OCI-LY3 (cell line): ENCODE results near the gene PRDM4.
A peak's percentile ranks its signal among the peaks of the same experiment; 100 is the strongest.

Experiments used
- H2AFZ ChIP-seq: fragments of 200-600, 300-600 bp; shearing (Covaris generic); 2 replicates; pipeline ENCODE4 v1.6.0; 2014; ENCODE audit warnings: antibody characterized with exemption, low read depth, low read length
- H3K27ac ChIP-seq: fragments of 200-600, 300-600 bp; sonication (generic); 2 replicates; pipeline ENCODE4 v1.5.1; 2014; ENCODE audit warnings: mild to moderate bottlenecking, low read length, moderate library complexity, mixed read lengths
- H3K27me3 ChIP-seq: fragments of 200-600, 300-600 bp; sonication (generic); 2 replicates; pipeline ENCODE4 v1.6.1; 2014; ENCODE audit warnings: low read depth, low read length, mixed read lengths
- H3K36me3 ChIP-seq: fragments of 200-600, 300-600 bp; sonication (generic); replicated peaks from 2 replicates; pipeline ENCODE3; 2014; ENCODE audit warnings: low read depth, low read length, mixed read lengths
- H3K4me1 ChIP-seq: fragments of 300-600, 200-600 bp; sonication (generic); 2 replicates; pipeline ENCODE4 v1.6.1; 2014; ENCODE audit warnings: low read length, mixed read lengths
- H3K4me2 ChIP-seq: fragments of 200-600, 300-600 bp; sonication (generic); 2 replicates; pipeline ENCODE4 v1.6.1; 2014; ENCODE audit warnings: low read length, mixed read lengths
- H3K4me3 ChIP-seq: fragments of 300-600, 200-600 bp; sonication (generic); 2 replicates; pipeline ENCODE4 v1.5.1; 2014; ENCODE audit warnings: antibody characterized with exemption, mild to moderate bottlenecking, low read length, moderate library complexity
- H3K79me2 ChIP-seq: fragments of 300-600, 200-600 bp; shearing (Covaris generic); 2 replicates; pipeline ENCODE4 v1.6.1; 2014; ENCODE audit warnings: mild to moderate bottlenecking, low read length, mixed read lengths
- H3K9ac ChIP-seq: fragments of 300-600, 200-600 bp; shearing (Covaris generic); 2 replicates; pipeline ENCODE4 v1.6.0; 2014; ENCODE audit warnings: mild to moderate bottlenecking, low read length, moderate library complexity
- H3K9me3 ChIP-seq: fragments of 200-600, 300-600 bp; shearing (Covaris generic); 2 replicates; pipeline ENCODE4 v1.6.1; 2014; ENCODE audit warnings: low read length, mixed read lengths; ENCODE audit not compliant: insufficient read depth
- H4K20me1 ChIP-seq: fragments of 200-600, 300-600 bp; sonication (generic); 2 replicates; pipeline ENCODE4 v1.6.1; 2016; ENCODE audit warnings: low read length, mixed read lengths; ENCODE audit not compliant: insufficient read depth
- CTCF ChIP-seq: fragments of 200-600, 300-600 bp; sonication (generic); IDR thresholded peaks from 2 replicates; pipeline ENCODE4 v1.5.1; 2014; ENCODE audit warnings: antibody characterized with exemption, low read length, low read depth
- EZH2phosphoT487 ChIP-seq: fragments of 200-600 bp; shearing (Covaris generic); IDR thresholded peaks from 2 replicates; pipeline ENCODE4 v1.6.1; 2018; ENCODE audit warnings: antibody characterized with exemption, mixed run types, low read depth

The PRDM4 gene

GRCh38 chr12:107783406-107784376 is 22.8 kb upstream of the PRDM4 start:
- Histone ChIP-seq H3K36me3 (no peaks in the 10 kb centered on the region), H3K79me2 (no peaks in the 10 kb centered on the region), H4K20me1 (no peaks in the 10 kb centered on the region), H3K4me1 (peaks cover 51% of the 10 kb centered on the region), H3K4me2 (peak overlapping the region; percentile 33), H3K27me3 (peaks cover 34% of the 10 kb centered on the region), H3K9me3 (no peaks in the 10 kb centered on the region), H2AFZ (no peak overlapping the region), H3K4me3 (no peak overlapping the region), H3K27ac (no peak overlapping the region), H3K9ac (no peak overlapping the region)
- TF ChIP-seq CTCF (no peak), EZH2phosphoT487 (no peak)

GRCh38 chr12:107782067-107782466 is 21.1 kb upstream of the PRDM4 start:
- no peak overlapping the region for H3K27ac ChIP-seq

GRCh38 chr12:107780298-107780697 is 19.4 kb upstream of the PRDM4 start:
- Histone ChIP-seq H3K27me3 (peaks cover 58% of the 10 kb centered on the region), H3K36me3 (no peaks in the 10 kb centered on the region), H3K4me3 (0 out of 2 replicates have a peak overlapping the region, but pooled peaks have one; percentile 17), H3K4me2 (peak overlapping the region; percentile 80), H3K27ac (no peak overlapping the region), H3K9ac (no peak overlapping the region), H3K79me2 (no peaks in the 10 kb centered on the region), H2AFZ (no peak overlapping the region), H3K4me1 (peaks cover 44% of the 10 kb centered on the region), H3K9me3 (no peaks in the 10 kb centered on the region), H4K20me1 (no peaks in the 10 kb centered on the region)
- TF ChIP-seq EZH2phosphoT487 (no peak), CTCF (no peak)

More at GRCh38 chr12:107782067-107782466, 21.1 kb upstream of the PRDM4 start:
- Histone ChIP-seq H3K4me3 (no peak overlapping the region), H3K36me3 (no peaks in the 10 kb centered on the region), H3K4me2 (no peak overlapping the region), H4K20me1 (no peaks in the 10 kb centered on the region), H3K79me2 (no peaks in the 10 kb centered on the region), H2AFZ (no peak overlapping the region), H3K9me3 (no peaks in the 10 kb centered on the region), H3K4me1 (peaks cover 42% of the 10 kb centered on the region), H3K9ac (no peak overlapping the region), H3K27me3 (peaks cover 50% of the 10 kb centered on the region)
- TF ChIP-seq EZH2phosphoT487, result no peak
- no peak for TF ChIP-seq CTCF

- peaks cover 68% of the 10 kb centered on the region for H3K27me3 ChIP-seq
- peaks cover 37% of the 10 kb centered on the region for H3K4me1 ChIP-seq
- H3K9me3 ChIP-seq, result no peaks in the 10 kb centered on the region
- no peaks in the 10 kb centered on the region for H3K36me3 ChIP-seq
- no peaks in the 10 kb centered on the region for H4K20me1 ChIP-seq
- H3K9ac ChIP-seq, result no peak overlapping the region
- peak overlapping the region; percentile 80 for H3K4me2 ChIP-seq
- no peaks in the 10 kb centered on the region for H3K79me2 ChIP-seq
- H3K27ac ChIP-seq, result peak overlapping the region; percentile 12; the same call in 1 of the 2 replicates
- no peak overlapping the region for H2AFZ ChIP-seq
- TF ChIP-seq CTCF (no peak), EZH2phosphoT487 (peak; percentile 87)
- peak overlapping the region; percentile 48 for H3K4me3 ChIP-seq
Measured at GRCh38 chr12:107779077-107779831, 18.3 kb upstream of the PRDM4 start.
